ENCODE data around the gene FBXO4.

FBXO4 gene

DNA sequence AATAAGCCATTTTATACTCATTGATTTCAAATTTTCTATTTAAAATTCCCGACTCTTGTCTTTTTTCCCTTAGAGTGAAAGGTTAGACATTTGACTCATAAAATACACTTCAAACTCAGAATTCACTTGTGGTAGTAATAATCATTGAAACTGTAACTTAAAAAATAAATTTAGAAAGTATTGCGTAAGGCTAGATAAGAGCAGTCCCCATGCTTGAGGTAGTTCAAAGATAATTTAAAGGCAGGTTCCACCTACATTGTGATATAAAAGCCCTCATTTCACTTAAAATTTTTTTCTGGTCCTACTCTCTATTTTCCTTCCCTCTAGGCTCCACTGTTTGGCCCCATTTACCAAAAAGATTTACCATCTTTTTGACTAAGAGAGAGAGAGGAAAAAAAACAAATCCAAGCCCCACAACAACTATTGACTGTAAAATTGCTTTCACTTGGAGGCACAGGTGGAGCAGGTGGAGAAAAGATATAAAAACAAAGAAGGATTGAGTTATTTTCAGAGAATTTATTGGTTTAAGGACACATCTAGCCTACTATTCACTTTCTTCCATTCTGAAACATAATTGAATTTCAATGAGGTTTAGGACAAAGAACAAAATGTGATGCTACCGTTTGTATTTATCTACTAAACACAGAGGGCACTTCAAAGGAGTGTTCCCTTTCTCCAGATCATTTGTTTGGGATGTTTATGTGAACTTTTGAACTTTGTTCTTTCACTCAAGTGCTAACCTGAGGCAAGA lies 61.0 kb downstream of the FBXO4 start:
- Histone ChIP-seq H3K9me3 (ENCODE audit: insufficient read depth, low read length) (no peaks in the 10 kb centered on the region), H3K4me3 (ENCODE audit: low read length) (no peak overlapping the region), H3K4me1 (ENCODE audit: low read length) (no peaks in the 10 kb centered on the region), H3K9ac (ENCODE audit: low read length) (no peak overlapping the region), H3K79me2 (ENCODE audit: low read length) (no peaks in the 10 kb centered on the region), H2AFZ (ENCODE audit: low read depth, low read length) (no peak overlapping the region), H3K27me3 (ENCODE audit: low read depth, low read length) (peaks cover 11% of the 10 kb centered on the region; the same call in 1 of the 2 replicates), H3K4me2 (ENCODE audit: low read length) (no peak overlapping the region), H3K27ac (ENCODE audit: low read length) (no peak overlapping the region), H4K20me1 (ENCODE audit: insufficient read depth, low read length) (no peaks in the 10 kb centered on the region), H3K36me3 (replicated peaks; ENCODE audit: low read depth, low read length) (no peaks in the 10 kb centered on the region)
- TF ChIP-seq, protein P1, sequence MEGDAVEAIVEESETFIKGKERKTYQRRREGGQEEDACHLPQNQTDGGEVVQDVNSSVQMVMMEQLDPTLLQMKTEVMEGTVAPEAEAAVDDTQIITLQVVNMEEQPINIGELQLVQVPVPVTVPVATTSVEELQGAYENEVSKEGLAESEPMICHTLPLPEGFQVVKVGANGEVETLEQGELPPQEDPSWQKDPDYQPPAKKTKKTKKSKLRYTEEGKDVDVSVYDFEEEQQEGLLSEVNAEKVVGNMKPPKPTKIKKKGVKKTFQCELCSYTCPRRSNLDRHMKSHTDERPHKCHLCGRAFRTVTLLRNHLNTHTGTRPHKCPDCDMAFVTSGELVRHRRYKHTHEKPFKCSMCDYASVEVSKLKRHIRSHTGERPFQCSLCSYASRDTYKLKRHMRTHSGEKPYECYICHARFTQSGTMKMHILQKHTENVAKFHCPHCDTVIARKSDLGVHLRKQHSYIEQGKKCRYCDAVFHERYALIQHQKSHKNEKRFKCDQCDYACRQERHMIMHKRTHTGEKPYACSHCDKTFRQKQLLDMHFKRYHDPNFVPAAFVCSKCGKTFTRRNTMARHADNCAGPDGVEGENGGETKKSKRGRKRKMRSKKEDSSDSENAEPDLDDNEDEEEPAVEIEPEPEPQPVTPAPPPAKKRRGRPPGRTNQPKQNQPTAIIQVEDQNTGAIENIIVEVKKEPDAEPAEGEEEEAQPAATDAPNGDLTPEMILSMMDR (IDR thresholded peaks at IDR 0.05; ENCODE audit: low read depth, low read length) = no peak
- no peak for TF ChIP-seq EZH2phosphoT487 (IDR thresholded peaks at IDR 0.05; ENCODE audit: low read depth)
